BLaER1 treated with 17β-estradiol and CSF1 and Interleukin-3, amounts not matched to agents 10 nM and 100 nM (cell line): ENCODE data around the gene ALPK3.
A peak's percentile ranks its signal among the peaks of the same experiment; 100 is the strongest.

ENCODE experiments used
- H3K27ac ChIP-seq, 11 experiments: shearing (Covaris generic); formaldehyde crosslinking; 2 replicates each; pipeline ENCODE4 v1.8.1; 2022
- H3K27me3 ChIP-seq, 11 experiments: shearing (Covaris generic); formaldehyde crosslinking; 2 replicates each; pipeline ENCODE4 v1.8.1; 2022
- H3K36me3 ChIP-seq, 11 experiments: shearing (Covaris generic); formaldehyde crosslinking; 2 replicates each; pipeline ENCODE4 v1.8.1; 2022
- H3K4me1 ChIP-seq, 10 experiments: shearing (Covaris generic); formaldehyde crosslinking; 2 replicates each; pipeline ENCODE4 v1.8.1; 2022
- H3K4me2 ChIP-seq, 11 experiments: shearing (Covaris generic); formaldehyde crosslinking; 2 replicates each; pipeline ENCODE4 v1.8.1; 2022
- H3K4me3 ChIP-seq, 10 experiments: shearing (Covaris generic); formaldehyde crosslinking; 2 replicates each; pipeline ENCODE4 v1.8.1; 2022
- H3K9ac ChIP-seq, 11 experiments: shearing (Covaris generic); formaldehyde crosslinking; 2 replicates each; pipeline ENCODE4 v1.8.1; 2022
- H3K9me3 ChIP-seq, 11 experiments: shearing (Covaris generic); formaldehyde crosslinking; replicated peaks in 1 of 11; 2 replicates each; pipeline ENCODE4 v1.8.1; 2022
- H4K20me1 ChIP-seq, 11 experiments: shearing (Covaris generic); formaldehyde crosslinking; 2 replicates each; pipeline ENCODE4 v1.8.1; 2022
- Cebpa-rat ChIP-seq, 11 experiments: shearing (Covaris generic); IDR thresholded peaks; 2 replicates each; pipeline ENCODE4 v1.8.1; 2022

The ALPK3 gene

GRCh38 chr15:84907731-84908130 lies 90.6 kb downstream of the ALPK3 start:
- Histone ChIP-seq H3K27me3 (no peaks in the 10 kb centered on the region), H3K4me3 (no peak overlapping the region), H4K20me1 (no peaks in the 10 kb centered on the region), H3K27ac (no peak overlapping the region), H3K4me2 (peak overlapping the region in 2 of 11 experiments; percentile 29 to 43; a peak in 2 of 22 replicates), H3K9me3 (no peaks in the 10 kb centered on the region), H3K4me1 (peaks cover 17 to 34% (median 28%) of the 10 kb centered on the region in 10 experiments), H3K36me3 (no peaks in the 10 kb centered on the region), H3K9ac (no peak overlapping the region)
- no peak for TF ChIP-seq Cebpa-rat (IDR thresholded peaks at IDR 0.05)

GRCh38 chr15:84908564-84908963 lies 91.4 kb downstream of the ALPK3 start:
- Histone ChIP-seq H3K36me3 (no peaks in the 10 kb centered on the region), H3K27ac (no peak overlapping the region), H3K9me3 (no peaks in the 10 kb centered on the region), H3K27me3 (no peaks in the 10 kb centered on the region), H3K4me2 (no peak overlapping the region), H3K4me3 (no peak overlapping the region), H3K9ac (no peak overlapping the region), H3K4me1 (peaks cover 23 to 42% (median 35%) of the 10 kb centered on the region in 10 experiments), H4K20me1 (no peaks in the 10 kb centered on the region)
- TF ChIP-seq Cebpa-rat (IDR thresholded peaks at IDR 0.05): no peak

DNA sequence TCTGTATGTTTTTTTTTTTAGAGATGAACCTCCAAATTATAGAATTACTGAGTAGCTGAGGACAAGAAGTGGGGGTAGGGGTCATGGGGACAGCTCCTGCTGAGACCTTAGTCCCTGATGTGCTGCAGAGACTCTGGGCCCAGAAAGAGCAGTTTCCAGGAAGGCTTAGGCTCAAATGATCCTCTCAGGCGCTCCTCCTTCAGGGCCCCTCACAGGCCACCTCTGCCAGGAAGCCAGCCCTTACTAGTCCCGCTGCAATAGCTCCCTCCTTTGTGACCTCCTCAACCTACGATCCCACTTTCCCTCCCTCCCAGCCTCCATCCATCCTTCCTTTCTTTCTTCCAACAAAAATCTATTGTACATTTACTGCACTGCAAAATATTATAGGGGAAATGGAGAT lies 91.9 kb downstream of the ALPK3 start:
- peaks cover 24 to 47% (median 37%) of the 10 kb centered on the region in 10 experiments for H3K4me1 ChIP-seq
- no peaks in the 10 kb centered on the region for H3K27me3 ChIP-seq
- TF ChIP-seq Cebpa-rat (IDR thresholded peaks at IDR 0.05): no peak
- H3K4me2 ChIP-seq: no peak overlapping the region
- no peaks in the 10 kb centered on the region for H3K36me3 ChIP-seq
- no peaks in the 10 kb centered on the region for H4K20me1 ChIP-seq
- no peak overlapping the region for H3K27ac ChIP-seq
- no peak overlapping the region for H3K4me3 ChIP-seq
- H3K9ac ChIP-seq: no peak overlapping the region
- no peaks in the 10 kb centered on the region for H3K9me3 ChIP-seq

DNA sequence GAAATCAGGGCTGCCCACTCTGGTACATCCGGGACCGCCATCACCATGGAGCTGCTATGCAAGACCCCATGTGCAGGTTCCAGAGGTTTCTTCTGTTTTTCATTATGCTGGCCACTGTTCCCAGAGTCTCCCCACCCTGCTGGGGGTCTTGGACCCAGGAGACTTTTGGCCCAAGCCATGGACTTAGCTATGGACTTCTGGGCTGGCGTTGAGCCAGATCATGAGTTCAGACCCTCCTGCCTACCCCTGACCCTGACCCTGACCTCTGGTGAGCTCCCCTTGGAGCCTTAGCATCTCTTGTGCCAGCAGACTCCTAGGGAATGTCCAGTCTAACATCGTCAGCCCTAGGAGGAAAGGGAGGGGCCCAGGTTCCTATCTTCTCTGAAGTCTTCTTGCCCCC lies 92.6 kb downstream of the ALPK3 start:
- no peak overlapping the region for H3K27ac ChIP-seq
- no peaks in the 10 kb centered on the region for H4K20me1 ChIP-seq
- no peak overlapping the region for H3K4me3 ChIP-seq
- no peak for TF ChIP-seq Cebpa-rat (IDR thresholded peaks at IDR 0.05)
- H3K36me3 ChIP-seq: no peaks in the 10 kb centered on the region
- H3K27me3 ChIP-seq: no peaks in the 10 kb centered on the region
- H3K9ac ChIP-seq: no peak overlapping the region
- no peak overlapping the region for H3K4me2 ChIP-seq
- peaks cover 30 to 55% (median 45%) of the 10 kb centered on the region in 10 experiments for H3K4me1 ChIP-seq
- no peaks in the 10 kb centered on the region for H3K9me3 ChIP-seq

DNA sequence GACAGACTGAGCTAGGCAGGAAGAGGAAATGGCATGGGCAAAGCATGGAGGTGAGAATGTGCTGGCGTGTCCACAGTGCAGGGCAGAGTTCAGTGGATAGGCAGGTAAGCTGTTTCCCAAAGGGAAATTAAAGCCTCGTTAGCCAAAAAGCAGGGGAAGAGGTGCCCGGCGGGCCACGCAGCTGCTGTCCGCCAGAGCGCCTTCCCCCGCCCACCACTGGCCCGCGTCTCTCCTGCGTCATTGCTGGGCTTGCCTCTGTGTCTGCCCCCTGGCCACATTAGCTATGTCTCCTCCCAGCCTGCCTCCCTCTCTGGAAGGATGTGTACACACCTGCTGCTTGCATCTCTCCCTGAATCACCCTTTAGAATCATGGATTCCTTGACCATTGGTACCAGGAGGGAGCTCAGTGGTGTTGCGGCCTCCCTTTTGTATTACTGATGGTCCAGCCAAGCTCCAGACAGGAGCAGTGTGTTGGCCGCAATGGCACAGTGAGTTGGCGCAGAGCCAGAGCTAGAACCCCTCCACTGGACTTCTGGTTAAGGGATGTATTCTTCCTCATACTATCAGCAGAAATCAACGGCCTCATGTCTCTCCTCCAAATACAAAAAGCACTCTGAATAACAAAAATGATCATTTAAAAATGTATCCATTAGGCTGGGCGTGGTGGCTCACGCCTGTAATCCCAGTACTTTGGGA lies 93.9 kb downstream of the ALPK3 start:
- H3K9me3 ChIP-seq: no peaks in the 10 kb centered on the region
- no peaks in the 10 kb centered on the region for H3K36me3 ChIP-seq
- no peak for TF ChIP-seq Cebpa-rat (IDR thresholded peaks at IDR 0.05)
- peaks cover 38 to 62% (median 53%) of the 10 kb centered on the region in 10 experiments for H3K4me1 ChIP-seq
- peak overlapping the region in 4 of 11 experiments; percentile 62 to 80 (median 66); a peak in 6 of 22 replicates for H3K4me2 ChIP-seq
- H3K27me3 ChIP-seq: no peaks in the 10 kb centered on the region
- no peak overlapping the region for H3K9ac ChIP-seq
- no peak overlapping the region for H3K4me3 ChIP-seq
- no peak overlapping the region for H3K27ac ChIP-seq
- H4K20me1 ChIP-seq: no peaks in the 10 kb centered on the region

DNA sequence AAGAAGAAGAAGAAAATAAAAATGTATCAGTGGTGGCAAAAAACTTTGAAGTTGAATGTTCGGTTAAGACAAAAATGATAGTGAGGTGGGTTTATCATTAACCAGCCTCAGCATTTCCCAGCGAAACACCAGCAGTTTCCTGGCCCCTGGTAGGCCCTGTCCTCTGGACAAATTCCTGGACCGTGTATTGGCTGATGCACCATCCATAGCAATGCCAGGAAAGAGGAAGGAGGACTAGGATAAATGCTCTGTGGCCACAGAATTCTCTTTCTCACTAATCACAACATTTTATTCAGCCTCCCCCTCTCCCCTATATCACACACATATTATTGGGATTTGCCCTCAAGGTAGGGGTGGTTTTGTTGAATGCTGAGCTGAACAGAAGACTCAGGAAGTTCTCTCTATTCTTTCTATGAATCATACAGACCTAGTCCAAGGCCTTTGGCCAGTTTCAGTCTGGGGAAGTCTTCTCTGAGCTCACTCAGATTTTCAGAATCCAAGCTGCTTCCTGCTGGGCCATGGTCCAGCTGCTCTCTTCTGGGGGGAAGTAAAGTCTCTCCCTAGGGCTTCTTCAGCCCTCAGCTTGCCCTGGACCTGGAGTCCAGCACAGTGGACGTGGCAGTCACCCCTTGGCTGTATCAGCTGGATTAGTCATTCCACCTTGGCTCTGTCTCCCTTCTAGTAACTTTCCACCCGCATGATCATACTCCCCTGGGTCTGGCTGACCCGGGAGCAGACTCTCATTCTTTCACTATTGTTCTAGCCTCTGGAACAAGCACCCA lies 94.9 kb downstream of the ALPK3 start:
- Histone ChIP-seq H3K4me3 (no peak overlapping the region), H3K9me3 (no peaks in the 10 kb centered on the region), H3K9ac (peak overlapping the region in 6 of 11 experiments; percentile 4 to 47 (median 28); a peak in 6 of 22 replicates), H3K36me3 (no peaks in the 10 kb centered on the region), H4K20me1 (no peaks in the 10 kb centered on the region), H3K4me1 (peaks cover 38 to 54% (median 47%) of the 10 kb centered on the region in 10 experiments), H3K27ac (peak overlapping the region in 9 of 11 experiments; percentile 20 to 65 (median 41); a peak in 13 of 22 replicates), H3K27me3 (no peaks in the 10 kb centered on the region), H3K4me2 (peak overlapping the region; percentile 39 to 80 (median 62))
- no peak for TF ChIP-seq Cebpa-rat (IDR thresholded peaks at IDR 0.05)

- Histone ChIP-seq H4K20me1 (no peaks in the 10 kb centered on the region), H3K4me2 (peak overlapping the region; percentile 39 to 80 (median 62); a peak in 14 of 22 replicates), H3K36me3 (no peaks in the 10 kb centered on the region), H3K27ac (peak overlapping the region in 1 of 11 experiments; percentile 12; a peak in 1 of 22 replicates), H3K4me3 (no peak overlapping the region), H3K9me3 (no peaks in the 10 kb centered on the region), H3K9ac (no peak overlapping the region), H3K27me3 (no peaks in the 10 kb centered on the region), H3K4me1 (peaks cover 38 to 58% (median 49%) of the 10 kb centered on the region in 10 experiments)
- no peak for TF ChIP-seq Cebpa-rat (IDR thresholded peaks at IDR 0.05)
Measured at GRCh38 chr15:84913360-84913723, 96.2 kb downstream of the ALPK3 start.

DNA sequence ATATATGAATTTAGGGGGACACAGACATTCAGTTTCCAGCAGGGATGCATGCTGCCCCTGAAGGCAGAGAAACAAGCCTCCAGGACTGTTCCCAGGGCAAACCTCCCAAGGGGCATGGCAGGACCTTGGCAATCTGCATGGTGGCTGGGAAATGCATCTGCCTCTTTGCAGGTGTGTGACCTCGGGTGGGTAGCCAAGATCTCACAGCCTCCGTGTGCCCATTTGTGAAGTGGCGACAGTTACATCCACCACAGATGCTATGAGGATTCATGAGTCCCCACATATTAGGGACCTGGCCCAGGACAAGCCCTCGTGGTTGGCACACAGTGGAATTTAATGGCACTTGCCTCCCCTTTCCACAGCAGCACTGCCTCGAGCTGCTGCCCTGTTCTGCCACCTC lies 97.2 kb downstream of the ALPK3 start:
- Histone ChIP-seq H4K20me1 (no peaks in the 10 kb centered on the region), H3K27ac (peak overlapping the region in 2 of 11 experiments; percentile 44 to 48; a peak in 2 of 22 replicates), H3K4me1 (peaks cover 38 to 55% (median 49%) of the 10 kb centered on the region in 10 experiments), H3K36me3 (no peaks in the 10 kb centered on the region), H3K9me3 (no peaks in the 10 kb centered on the region), H3K4me2 (peak overlapping the region; percentile 41 to 80 (median 64); a peak in 21 of 22 replicates), H3K9ac (peak overlapping the region in 3 of 11 experiments; percentile 18 to 59 (median 32); a peak in 3 of 22 replicates), H3K4me3 (no peak overlapping the region), H3K27me3 (no peaks in the 10 kb centered on the region)
- TF ChIP-seq Cebpa-rat (IDR thresholded peaks at IDR 0.05): no peak

DNA sequence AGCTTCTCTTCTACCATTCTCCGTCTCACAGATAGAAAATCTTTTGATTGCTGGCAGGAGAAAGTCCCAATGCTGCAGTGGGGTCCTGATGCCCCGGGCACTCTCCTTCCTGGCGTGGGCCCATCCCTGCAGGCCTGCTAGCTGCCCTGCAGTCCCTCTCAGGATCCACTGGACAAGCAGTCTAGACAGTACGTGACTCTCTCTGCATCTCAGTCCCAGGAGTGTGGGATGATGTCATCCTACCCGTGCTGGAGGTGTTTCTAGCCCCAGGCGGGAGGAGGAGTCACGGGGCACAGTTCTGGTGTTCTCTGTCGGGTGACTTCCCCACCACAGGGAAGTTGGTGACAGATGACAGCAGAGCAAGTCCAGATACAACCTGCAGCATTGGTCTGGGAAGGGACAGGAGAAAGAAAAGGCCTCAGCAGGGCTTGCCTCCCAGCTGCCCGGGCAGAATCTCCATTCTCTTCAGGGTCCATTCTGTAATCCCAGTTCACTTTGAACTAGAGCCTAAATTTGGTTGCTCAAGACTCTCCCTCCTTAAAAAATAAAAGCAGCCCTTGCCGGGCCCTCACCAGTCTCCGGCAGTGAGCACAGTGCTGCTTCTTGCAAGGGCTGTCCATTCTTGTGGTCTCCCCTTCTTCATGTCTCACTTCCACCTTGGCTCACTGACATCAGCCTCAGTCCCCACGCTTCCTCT lies 97.9 kb downstream of the ALPK3 start:
- Histone ChIP-seq H3K4me3 (no peak overlapping the region), H3K9ac (peak overlapping the region in 4 of 11 experiments; percentile 0 to 59 (median 25); a peak in 3 of 22 replicates), H3K27ac (peak overlapping the region in 2 of 11 experiments; percentile 44 to 48; a peak in 2 of 22 replicates), H3K4me1 (peaks cover 38 to 55% (median 49%) of the 10 kb centered on the region in 10 experiments), H3K36me3 (no peaks in the 10 kb centered on the region), H3K4me2 (peak overlapping the region; percentile 41 to 80 (median 64)), H4K20me1 (no peaks in the 10 kb centered on the region), H3K27me3 (no peaks in the 10 kb centered on the region), H3K9me3 (no peaks in the 10 kb centered on the region)
- TF ChIP-seq Cebpa-rat (IDR thresholded peaks at IDR 0.05): no peak
